Gastrocnemius medialis (tissue), 4 donors: ENCODE data around the gene CTRB2. TPM values are rescaled to one million over a fixed set of nuclear protein-coding genes. Genes with fewer than 3 reads are reported as not detected.

Experiments used
- ATAC-seq, 2 donors: fragments of 150-250 bp; one replicate each; pipeline ENCODE4 v1.9.1; 2016
- DNase-seq, 2 donors: peaks; one replicate each; pipeline ENCODE4 v3.0.0-alpha.2; 2019
- H3K27ac ChIP-seq, 4 donors: fragments of 200-600 bp; sonication (generic); 1 replicate in 1 of 4; 2 replicates in 3 of 4; pipeline ENCODE4 v1.5.1; 2016 to 2018; ENCODE audit warnings: mild to moderate bottlenecking in 2 of 4, moderate library complexity in 1 of 4
- H3K27me3 ChIP-seq, 3 donors: fragments of 200-600 bp; sonication (generic) in 2 of 3; 1 replicate in 1 of 3; 2 replicates in 2 of 3; pipeline versions ENCODE4 v1.5.1 to v1.6.0; 2016 to 2019; ENCODE audit warnings: mild to moderate bottlenecking in 1 of 3, moderate library complexity in 1 of 3
- H3K36me3 ChIP-seq, 2 donors: fragments of 200-600 bp; sonication (generic) in 1 of 2; one replicate each; pipeline ENCODE4 v1.5.1; 2017 to 2018
- H3K4me1 ChIP-seq, 2 donors: fragments of 200-600 bp; sonication (generic) in 1 of 2; one replicate each; pipeline ENCODE4 v1.5.1; 2016 to 2017; ENCODE audit warnings: mild to moderate bottlenecking in 2 of 2
- H3K4me3 ChIP-seq, 4 donors: fragments of 200-600 bp; sonication (generic) in 3 of 4; 1 replicate in 1 of 4; 2 replicates in 3 of 4; pipeline ENCODE4 v1.5.1; 2016 to 2019; ENCODE audit warnings: mild to moderate bottlenecking in 2 of 4
- H3K9me3 ChIP-seq, 3 donors: fragments of 200-600 bp; sonication (generic) in 2 of 3; 1 replicate in 1 of 3; 2 replicates in 2 of 3; pipeline ENCODE4 v1.5.1; 2016 to 2019
- POLR2A ChIP-seq, 2 donors: fragments of 450-650 bp; IDR thresholded peaks; one replicate each; pipeline ENCODE4 v1.6.1; 2017; ENCODE audit warnings: antibody characterized with exemption in 2 of 2, mild to moderate bottlenecking in 2 of 2, moderate library complexity in 2 of 2
- in situ Hi-C, 4 donors: fragments of 200-750 bp; cut with MboI; loops; one replicate each; pipeline versions ENCODE4 v1.15.0 to v1.8.0; 2017; ENCODE audit warnings: low sequenced_read_pairs in 4 of 4
- intact Hi-C: fragments of 100-400 bp; cut with DNase I; formaldehyde crosslinking; loops from one replicate; pipeline ENCODE4 v1.15.1; 2023; ENCODE audit warnings: low total_unique reads
- total RNA-seq, 4 donors: library from RNA; depleted of rRNA; stranded (reverse); fragments of >200 nt; gene quantifications; one replicate each; pipeline versions ENCODE4 v1.1.0 to v1.2.3, GENCODE V29; 2016
- TF ChIP-seq, protein P1 (sequence below), 5 experiments: fragments of 450-650 bp in 3 of 5; fragments of 200-600 bp in 2 of 5; sonication (generic) in 2 of 5; IDR thresholded peaks in 4 of 5; conservative IDR thresholded peaks in 1 of 5; 1 replicate in 4 of 5; 2 replicates in 1 of 5; pipeline ENCODE4 v1.5.1; 2016 to 2019; ENCODE audit warnings: antibody characterized with exemption in 5 of 5, mild to moderate bottlenecking in 3 of 5, moderate library complexity in 3 of 5

The CTRB2 gene
- total RNA-seq, 4 donors from 2014 or later, result 3.0 TPM; not detected in 3

DNA sequence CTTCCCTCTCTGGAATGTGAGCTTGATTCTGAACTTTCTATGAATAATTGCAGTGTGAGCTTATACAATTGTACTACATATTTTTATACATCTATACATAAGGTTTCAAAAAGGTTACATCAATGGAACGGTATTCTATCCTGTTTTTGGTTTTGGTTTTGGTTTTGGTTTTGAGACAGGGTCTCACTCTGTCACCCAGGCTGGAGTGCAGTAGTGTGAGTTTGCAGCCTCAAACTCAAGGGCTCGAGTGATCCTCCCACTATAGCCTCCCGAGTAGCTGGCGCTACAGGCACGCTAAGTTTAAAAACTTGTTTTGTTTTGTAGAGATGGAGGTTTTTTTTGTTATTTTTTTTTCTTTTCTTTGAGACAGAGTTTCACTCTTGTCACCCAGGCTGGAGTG is 12.9 kb upstream of the CTRB2 start:
- Histone ChIP-seq H3K4me3 (no peak overlapping the region), H3K27me3 (no peaks in the 10 kb centered on the region), H3K27ac (no peak overlapping the region), H3K36me3 (no peaks in the 10 kb centered on the region), H3K9me3 (no peaks in the 10 kb centered on the region), H3K4me1 (no peaks in the 10 kb centered on the region)
- ATAC-seq, result no peak
- intact Hi-C loops, result no loop called here
- in situ Hi-C loops, result loop anchor here in 1 of 4 donors (25.0 kb wide), 1 partner anchor 542 kb away; no protein-coding TSS in a partner anchor
- no peak for DNase-seq
- TF ChIP-seq, protein P1, sequence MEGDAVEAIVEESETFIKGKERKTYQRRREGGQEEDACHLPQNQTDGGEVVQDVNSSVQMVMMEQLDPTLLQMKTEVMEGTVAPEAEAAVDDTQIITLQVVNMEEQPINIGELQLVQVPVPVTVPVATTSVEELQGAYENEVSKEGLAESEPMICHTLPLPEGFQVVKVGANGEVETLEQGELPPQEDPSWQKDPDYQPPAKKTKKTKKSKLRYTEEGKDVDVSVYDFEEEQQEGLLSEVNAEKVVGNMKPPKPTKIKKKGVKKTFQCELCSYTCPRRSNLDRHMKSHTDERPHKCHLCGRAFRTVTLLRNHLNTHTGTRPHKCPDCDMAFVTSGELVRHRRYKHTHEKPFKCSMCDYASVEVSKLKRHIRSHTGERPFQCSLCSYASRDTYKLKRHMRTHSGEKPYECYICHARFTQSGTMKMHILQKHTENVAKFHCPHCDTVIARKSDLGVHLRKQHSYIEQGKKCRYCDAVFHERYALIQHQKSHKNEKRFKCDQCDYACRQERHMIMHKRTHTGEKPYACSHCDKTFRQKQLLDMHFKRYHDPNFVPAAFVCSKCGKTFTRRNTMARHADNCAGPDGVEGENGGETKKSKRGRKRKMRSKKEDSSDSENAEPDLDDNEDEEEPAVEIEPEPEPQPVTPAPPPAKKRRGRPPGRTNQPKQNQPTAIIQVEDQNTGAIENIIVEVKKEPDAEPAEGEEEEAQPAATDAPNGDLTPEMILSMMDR (IDR thresholded peaks at IDR 0.05 in 4 of 5, conservative IDR thresholded peaks at IDR 0.05 in 1 of 5), result no peak
- no peak for TF ChIP-seq POLR2A (IDR thresholded peaks at IDR 0.05)

DNA sequence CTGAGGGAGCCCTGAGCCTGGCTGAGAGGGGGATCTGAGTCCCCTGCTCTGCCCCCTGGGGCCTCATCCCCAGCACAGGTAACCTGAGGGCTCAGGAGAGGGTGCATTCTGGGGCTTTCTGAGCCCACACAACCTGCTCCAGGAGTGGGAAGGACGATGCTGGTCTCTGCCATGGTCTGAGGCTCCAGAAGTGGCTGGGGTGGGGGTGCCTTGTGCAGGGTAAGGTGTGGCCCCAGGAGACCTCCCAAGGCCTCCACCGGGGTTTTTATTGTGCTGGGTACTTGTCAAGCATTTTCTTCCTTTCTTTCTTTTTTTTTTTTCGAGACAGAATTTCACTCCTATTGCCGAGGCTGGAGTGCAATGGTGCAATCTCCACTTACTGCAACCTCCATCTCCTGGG is 12.1 kb upstream of the CTRB2 start:
- DNase-seq, result no peak
- intact Hi-C loops, result no loop called here
- in situ Hi-C loops, result loop anchor here in 1 of 4 donors (25.0 kb wide), 1 partner anchor 543 kb away; no protein-coding TSS in a partner anchor

DNA sequence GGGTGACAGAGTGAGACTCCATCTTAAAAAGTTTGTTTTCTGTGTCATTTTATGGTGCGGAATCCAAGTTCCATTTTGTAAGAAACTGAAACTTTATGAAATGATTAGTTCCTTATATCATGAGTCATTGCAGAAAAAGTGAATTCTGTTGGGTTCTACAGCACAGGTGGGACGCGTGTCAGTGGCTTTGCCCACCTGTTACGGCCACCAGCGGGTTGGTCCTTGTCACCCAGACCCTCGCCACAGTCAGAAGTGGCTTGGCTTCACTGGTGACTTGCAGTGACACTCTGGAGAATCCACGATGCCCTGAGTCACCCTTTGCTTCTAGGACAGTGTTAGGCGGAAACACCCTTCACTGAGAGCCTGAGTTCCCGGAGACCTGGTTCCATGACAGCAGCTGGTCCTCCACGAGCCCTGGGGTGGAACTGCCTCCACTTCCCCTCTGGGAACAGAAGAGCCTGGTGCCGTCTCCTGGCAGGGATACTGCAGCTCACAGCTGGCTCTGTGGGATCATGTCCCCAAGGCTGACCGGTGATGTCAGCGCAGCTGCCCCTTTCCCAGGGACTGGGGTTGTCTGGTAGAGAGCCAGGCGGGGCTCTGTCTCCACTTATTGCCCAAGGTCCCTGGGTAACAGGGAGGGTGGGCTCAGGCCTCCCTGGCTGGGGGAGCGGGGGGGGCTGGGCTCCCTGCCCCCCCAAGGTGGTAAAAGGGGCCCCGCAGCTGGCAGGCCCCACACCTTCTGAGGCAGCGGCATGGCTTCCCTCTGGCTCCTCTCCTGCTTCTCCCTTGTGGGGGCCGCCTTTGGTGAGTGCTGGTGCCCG is 11.5 kb upstream of the CTRB2 start, which contains the start of gene CTRB1:
Gene CTRB1, plus strand, starts transcription at position 733 of the 821 bp plus-strand sequence. Its CDS starts 20 bp downstream, at position 753.
- TF ChIP-seq POLR2A (IDR thresholded peaks at IDR 0.05), result no peak
- TF ChIP-seq, protein P1 (IDR thresholded peaks at IDR 0.05 in 4 of 5, conservative IDR thresholded peaks at IDR 0.05 in 1 of 5), result no peak
- DNase-seq (no peak), ATAC-seq (no peak)
- in situ Hi-C loops (loop anchor here in 1 of 4 donors (25.0 kb wide), 1 partner anchor 544 kb away; no protein-coding TSS in a partner anchor), intact Hi-C loops (no loop called here)
- H3K4me1 ChIP-seq, result no peaks in the 10 kb centered on the region
- no peak within 1 kb of the TSS for H3K4me3 ChIP-seq
- H3K27me3 ChIP-seq, result no peaks in the 10 kb centered on the region
- H3K9me3 ChIP-seq, result no peaks in the 10 kb centered on the region
- no peaks in the 10 kb centered on the region for H3K36me3 ChIP-seq
- peak within 1 kb of the TSS in 1 of 4 donors; percentile 67 for H3K27ac ChIP-seq

More for the DNA sequence above, 12.1 kb upstream of the CTRB2 start:
- H3K36me3 ChIP-seq, result no peaks in the 10 kb centered on the region
- no peak overlapping the region for H3K27ac ChIP-seq
- H3K4me1 ChIP-seq, result no peaks in the 10 kb centered on the region
- no peak overlapping the region for H3K4me3 ChIP-seq
- ATAC-seq, result no peak
- no peak for TF ChIP-seq POLR2A (IDR thresholded peaks at IDR 0.05)
- TF ChIP-seq, protein P1 (IDR thresholded peaks at IDR 0.05 in 4 of 5, conservative IDR thresholded peaks at IDR 0.05 in 1 of 5), result no peak
- H3K9me3 ChIP-seq, result no peaks in the 10 kb centered on the region
- no peaks in the 10 kb centered on the region for H3K27me3 ChIP-seq

DNA sequence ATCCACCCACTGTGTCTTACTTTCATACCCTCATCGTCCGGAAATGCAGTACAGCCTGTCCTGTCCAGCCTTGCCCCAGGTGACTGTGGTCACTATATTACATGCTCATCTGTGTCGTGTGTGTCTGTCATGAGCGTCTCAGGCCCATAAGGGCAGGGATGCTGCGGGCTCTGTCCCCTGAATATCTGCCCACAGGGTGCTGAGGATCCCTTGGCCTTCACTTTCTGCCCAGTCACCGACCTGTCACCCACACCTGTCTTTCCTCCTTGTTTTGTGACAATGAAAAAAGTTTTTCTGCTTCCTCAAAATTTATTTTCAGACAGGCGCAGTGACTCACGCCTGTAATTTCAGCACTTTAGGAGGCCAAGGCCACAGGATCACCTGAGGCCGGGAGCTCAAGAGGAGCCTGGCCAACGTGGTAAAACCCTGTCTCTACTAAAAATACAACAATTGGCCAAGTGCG is 10.5 kb upstream of the CTRB2 start:
- Histone ChIP-seq H3K9me3 (no peaks in the 10 kb centered on the region), H3K36me3 (no peaks in the 10 kb centered on the region), H3K27me3 (no peaks in the 10 kb centered on the region), H3K27ac (peak overlapping the region in 1 of 4 donors; percentile 67), H3K4me1 (no peaks in the 10 kb centered on the region), H3K4me3 (no peak overlapping the region)
- DNase-seq (peak in 1 of 2 donors; percentile 40), ATAC-seq (peak; percentile 59 to 80)
- intact Hi-C loops (no loop called here), in situ Hi-C loops (loop anchor here in 1 of 4 donors (25.0 kb wide), 1 partner anchor 545 kb away; no protein-coding TSS in a partner anchor)
- no peak for TF ChIP-seq POLR2A (IDR thresholded peaks at IDR 0.05)
- TF ChIP-seq, protein P1 (IDR thresholded peaks at IDR 0.05 in 4 of 5, conservative IDR thresholded peaks at IDR 0.05 in 1 of 5), result no peak
